Measurements from ENCODE around the gene SLC6A20. TPM values are rescaled to one million over a fixed set of nuclear protein-coding genes. Genes with fewer than 3 reads are reported as not detected.

SLC6A20 gene
- total RNA-seq, 1 experiment from 2014 or later = 0.89 TPM

DNA sequence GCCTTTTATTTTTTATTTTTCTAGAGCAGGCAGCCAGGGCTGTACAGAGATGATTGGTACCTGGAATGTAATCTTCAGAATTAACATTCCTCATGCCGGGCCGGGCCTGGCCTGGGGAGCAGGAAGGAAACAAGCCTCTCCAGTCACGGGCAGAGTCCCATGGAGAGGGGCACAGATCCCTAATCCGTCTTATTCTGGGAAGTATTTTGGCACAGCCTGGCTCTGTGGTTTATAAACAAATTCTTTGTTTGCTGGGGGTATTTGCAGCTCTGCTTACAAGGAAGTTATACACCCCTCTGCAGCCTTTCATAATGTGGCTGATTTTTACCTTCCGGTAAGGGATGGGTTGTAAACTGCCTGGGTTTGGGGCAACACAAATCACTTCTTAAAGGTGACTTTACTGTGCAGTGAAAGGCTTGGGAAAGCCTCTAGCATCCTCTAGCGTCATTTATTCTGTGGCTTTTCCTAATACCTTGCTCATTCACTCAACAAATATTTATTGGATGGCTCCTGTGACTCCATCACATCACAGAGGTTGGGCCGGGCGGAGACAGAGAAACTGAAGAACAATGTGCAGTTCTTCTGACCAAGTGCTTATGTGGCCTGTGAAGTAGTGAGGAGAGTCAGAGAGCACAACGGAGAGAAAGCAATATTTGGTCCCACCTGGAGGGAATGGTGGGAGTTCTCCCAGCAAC lies 2.7 kb downstream of the SLC6A20 start:
- H3K9me3 ChIP-seq (ENCODE audit: control insufficient read depth in 1 of 2, insufficient read depth in 1 of 2, low read depth in 1 of 2, low read length in 2 of 2) = no peaks in the 10 kb centered on the region
- H3K4me2 ChIP-seq (ENCODE audit: low read length) = peak overlapping the region; percentile 38; the same call in 1 of the 2 replicates
- TF ChIP-seq, protein P1, sequence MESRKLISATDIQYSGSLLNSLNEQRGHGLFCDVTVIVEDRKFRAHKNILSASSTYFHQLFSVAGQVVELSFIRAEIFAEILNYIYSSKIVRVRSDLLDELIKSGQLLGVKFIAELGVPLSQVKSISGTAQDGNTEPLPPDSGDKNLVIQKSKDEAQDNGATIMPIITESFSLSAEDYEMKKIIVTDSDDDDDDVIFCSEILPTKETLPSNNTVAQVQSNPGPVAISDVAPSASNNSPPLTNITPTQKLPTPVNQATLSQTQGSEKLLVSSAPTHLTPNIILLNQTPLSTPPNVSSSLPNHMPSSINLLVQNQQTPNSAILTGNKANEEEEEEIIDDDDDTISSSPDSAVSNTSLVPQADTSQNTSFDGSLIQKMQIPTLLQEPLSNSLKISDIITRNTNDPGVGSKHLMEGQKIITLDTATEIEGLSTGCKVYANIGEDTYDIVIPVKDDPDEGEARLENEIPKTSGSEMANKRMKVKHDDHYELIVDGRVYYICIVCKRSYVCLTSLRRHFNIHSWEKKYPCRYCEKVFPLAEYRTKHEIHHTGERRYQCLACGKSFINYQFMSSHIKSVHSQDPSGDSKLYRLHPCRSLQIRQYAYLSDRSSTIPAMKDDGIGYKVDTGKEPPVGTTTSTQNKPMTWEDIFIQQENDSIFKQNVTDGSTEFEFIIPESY (IDR thresholded peaks at IDR 0.05; ENCODE audit: extremely low read depth, insufficient replicate concordance, low read length) = no peak
- TF ChIP-seq ELF1 (IDR thresholded peaks at IDR 0.05; ENCODE audit: borderline replicate concordance, low read depth) = no peak
- TF ChIP-seq POLR2AphosphoS5 (IDR thresholded peaks at IDR 0.05; ENCODE audit: low read depth, low read length) = no peak
- TF ChIP-seq CEBPB (IDR thresholded peaks at IDR 0.05; ENCODE audit: low read depth) = no peak
- TF ChIP-seq, protein P2, sequence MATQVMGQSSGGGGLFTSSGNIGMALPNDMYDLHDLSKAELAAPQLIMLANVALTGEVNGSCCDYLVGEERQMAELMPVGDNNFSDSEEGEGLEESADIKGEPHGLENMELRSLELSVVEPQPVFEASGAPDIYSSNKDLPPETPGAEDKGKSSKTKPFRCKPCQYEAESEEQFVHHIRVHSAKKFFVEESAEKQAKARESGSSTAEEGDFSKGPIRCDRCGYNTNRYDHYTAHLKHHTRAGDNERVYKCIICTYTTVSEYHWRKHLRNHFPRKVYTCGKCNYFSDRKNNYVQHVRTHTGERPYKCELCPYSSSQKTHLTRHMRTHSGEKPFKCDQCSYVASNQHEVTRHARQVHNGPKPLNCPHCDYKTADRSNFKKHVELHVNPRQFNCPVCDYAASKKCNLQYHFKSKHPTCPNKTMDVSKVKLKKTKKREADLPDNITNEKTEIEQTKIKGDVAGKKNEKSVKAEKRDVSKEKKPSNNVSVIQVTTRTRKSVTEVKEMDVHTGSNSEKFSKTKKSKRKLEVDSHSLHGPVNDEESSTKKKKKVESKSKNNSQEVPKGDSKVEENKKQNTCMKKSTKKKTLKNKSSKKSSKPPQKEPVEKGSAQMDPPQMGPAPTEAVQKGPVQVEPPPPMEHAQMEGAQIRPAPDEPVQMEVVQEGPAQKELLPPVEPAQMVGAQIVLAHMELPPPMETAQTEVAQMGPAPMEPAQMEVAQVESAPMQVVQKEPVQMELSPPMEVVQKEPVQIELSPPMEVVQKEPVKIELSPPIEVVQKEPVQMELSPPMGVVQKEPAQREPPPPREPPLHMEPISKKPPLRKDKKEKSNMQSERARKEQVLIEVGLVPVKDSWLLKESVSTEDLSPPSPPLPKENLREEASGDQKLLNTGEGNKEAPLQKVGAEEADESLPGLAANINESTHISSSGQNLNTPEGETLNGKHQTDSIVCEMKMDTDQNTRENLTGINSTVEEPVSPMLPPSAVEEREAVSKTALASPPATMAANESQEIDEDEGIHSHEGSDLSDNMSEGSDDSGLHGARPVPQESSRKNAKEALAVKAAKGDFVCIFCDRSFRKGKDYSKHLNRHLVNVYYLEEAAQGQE (IDR thresholded peaks at IDR 0.05; ENCODE audit: low read depth) = no peak
- TF ChIP-seq CBX3 (IDR thresholded peaks at IDR 0.05; ENCODE audit: low read depth) = no peak
- no peak for TF ChIP-seq POLR2A (IDR thresholded peaks at IDR 0.05; ENCODE audit: borderline replicate concordance, extremely low read depth, insufficient read depth, insufficient read length)
- no peak for TF ChIP-seq FOSL1 (IDR thresholded peaks at IDR 0.05; ENCODE audit: low read depth)
- TF ChIP-seq ZFX (IDR thresholded peaks at IDR 0.05) = no peak
- no peak for TF ChIP-seq EZH2 (IDR thresholded peaks at IDR 0.05)
- TF ChIP-seq, protein P3, sequence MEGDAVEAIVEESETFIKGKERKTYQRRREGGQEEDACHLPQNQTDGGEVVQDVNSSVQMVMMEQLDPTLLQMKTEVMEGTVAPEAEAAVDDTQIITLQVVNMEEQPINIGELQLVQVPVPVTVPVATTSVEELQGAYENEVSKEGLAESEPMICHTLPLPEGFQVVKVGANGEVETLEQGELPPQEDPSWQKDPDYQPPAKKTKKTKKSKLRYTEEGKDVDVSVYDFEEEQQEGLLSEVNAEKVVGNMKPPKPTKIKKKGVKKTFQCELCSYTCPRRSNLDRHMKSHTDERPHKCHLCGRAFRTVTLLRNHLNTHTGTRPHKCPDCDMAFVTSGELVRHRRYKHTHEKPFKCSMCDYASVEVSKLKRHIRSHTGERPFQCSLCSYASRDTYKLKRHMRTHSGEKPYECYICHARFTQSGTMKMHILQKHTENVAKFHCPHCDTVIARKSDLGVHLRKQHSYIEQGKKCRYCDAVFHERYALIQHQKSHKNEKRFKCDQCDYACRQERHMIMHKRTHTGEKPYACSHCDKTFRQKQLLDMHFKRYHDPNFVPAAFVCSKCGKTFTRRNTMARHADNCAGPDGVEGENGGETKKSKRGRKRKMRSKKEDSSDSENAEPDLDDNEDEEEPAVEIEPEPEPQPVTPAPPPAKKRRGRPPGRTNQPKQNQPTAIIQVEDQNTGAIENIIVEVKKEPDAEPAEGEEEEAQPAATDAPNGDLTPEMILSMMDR (IDR thresholded peaks at IDR 0.05 in 2 of 3, conservative IDR thresholded peaks at IDR 0.05 in 1 of 3; ENCODE audit: borderline replicate concordance in 1 of 3, insufficient read depth in 1 of 3, low read depth in 2 of 3, low read length in 2 of 3) = 0 out of 6 replicates have a peak, but pooled peaks of 1 of the 3 experiments have one; percentile 9
- no peak for TF ChIP-seq SRF (IDR thresholded peaks at IDR 0.05; ENCODE audit: low read depth)
- no peak for TF ChIP-seq JUND (IDR thresholded peaks at IDR 0.05)
- TF ChIP-seq RAD21 (IDR thresholded peaks at IDR 0.05; ENCODE audit: low read depth) = peak; percentile 50
- TF ChIP-seq YY1 (IDR thresholded peaks at IDR 0.05; ENCODE audit: extremely low read depth, insufficient replicate concordance, low read depth, low read length) = no peak
- no peak for TF ChIP-seq EGR1 (IDR thresholded peaks at IDR 0.05; ENCODE audit: low read depth)
- TF ChIP-seq, protein P4, sequence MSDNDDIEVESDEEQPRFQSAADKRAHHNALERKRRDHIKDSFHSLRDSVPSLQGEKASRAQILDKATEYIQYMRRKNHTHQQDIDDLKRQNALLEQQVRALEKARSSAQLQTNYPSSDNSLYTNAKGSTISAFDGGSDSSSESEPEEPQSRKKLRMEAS (IDR thresholded peaks at IDR 0.05) = no peak
- ChIA-PET RAD21 (ENCODE audit: low non-redundant PET in 1 of 2, low total read pairs in 2 of 2, uncharacterized antibody in 2 of 2, unreplicated experiment in 2 of 2) (no interaction called here), CTCF (no interaction called here), POLR2A (no interaction called here)
- H3K4me3 ChIP-seq (replicated peaks in 1 of 2; ENCODE audit: low read depth in 1 of 2, low read length in 2 of 2) = no peak overlapping the region
- peak overlapping the region; percentile 55 for H2AFZ ChIP-seq (ENCODE audit: low read depth, low read length, poor library complexity, severe bottlenecking)
- intact Hi-C loops (cut with micrococcal nuclease) = no loop called here
- no peaks in the 10 kb centered on the region for H3K9me2 ChIP-seq (ENCODE audit: insufficient read depth)
- no peaks in the 10 kb centered on the region for H3K36me3 ChIP-seq (ENCODE audit: control insufficient read depth in 1 of 2, insufficient read depth in 2 of 2, low read length in 2 of 2)
- peaks cover 3 to 17% of the 10 kb centered on the region in 2 experiments; a peak in 2 of 4 replicates for H3K4me1 ChIP-seq (ENCODE audit: control insufficient read depth in 1 of 2, insufficient read depth in 2 of 2, low read length in 2 of 2)
- BruUV-seq (replicated peaks) = no TSS peak
- H3K27me3 ChIP-seq (ENCODE audit: insufficient read depth, low read length) = no peaks in the 10 kb centered on the region
- no peak overlapping the region for H3K9ac ChIP-seq (ENCODE audit: low read length)
- no peaks in the 10 kb centered on the region for H4K20me1 ChIP-seq (ENCODE audit: insufficient read depth)
- DNase-seq (ENCODE audit: low read depth, low spot score) = no peak
- peak; percentile 60 for ATAC-seq
- no peak overlapping the region for H3K27ac ChIP-seq (ENCODE audit: low read depth, low read length)
- no peaks in the 10 kb centered on the region for H3K79me2 ChIP-seq (ENCODE audit: insufficient read depth, low read length)
